ENCODE measurements around the gene CD5L.

- TF ChIP-seq POLR2A (IDR thresholded peaks at IDR 0.05; ENCODE audit: control extremely low read depth in 1 of 2, low read depth in 2 of 2, low read length in 2 of 2) = no peak
- no peak for TF ChIP-seq HDAC2 (IDR thresholded peaks at IDR 0.05; ENCODE audit: borderline replicate concordance in 1 of 2, low read depth in 2 of 2, low read length in 2 of 2)
- TF ChIP-seq ZNF274 (IDR thresholded peaks at IDR 0.05; ENCODE audit: borderline replicate concordance, extremely low read depth, low read length) = no peak
- TF ChIP-seq, protein P1, sequence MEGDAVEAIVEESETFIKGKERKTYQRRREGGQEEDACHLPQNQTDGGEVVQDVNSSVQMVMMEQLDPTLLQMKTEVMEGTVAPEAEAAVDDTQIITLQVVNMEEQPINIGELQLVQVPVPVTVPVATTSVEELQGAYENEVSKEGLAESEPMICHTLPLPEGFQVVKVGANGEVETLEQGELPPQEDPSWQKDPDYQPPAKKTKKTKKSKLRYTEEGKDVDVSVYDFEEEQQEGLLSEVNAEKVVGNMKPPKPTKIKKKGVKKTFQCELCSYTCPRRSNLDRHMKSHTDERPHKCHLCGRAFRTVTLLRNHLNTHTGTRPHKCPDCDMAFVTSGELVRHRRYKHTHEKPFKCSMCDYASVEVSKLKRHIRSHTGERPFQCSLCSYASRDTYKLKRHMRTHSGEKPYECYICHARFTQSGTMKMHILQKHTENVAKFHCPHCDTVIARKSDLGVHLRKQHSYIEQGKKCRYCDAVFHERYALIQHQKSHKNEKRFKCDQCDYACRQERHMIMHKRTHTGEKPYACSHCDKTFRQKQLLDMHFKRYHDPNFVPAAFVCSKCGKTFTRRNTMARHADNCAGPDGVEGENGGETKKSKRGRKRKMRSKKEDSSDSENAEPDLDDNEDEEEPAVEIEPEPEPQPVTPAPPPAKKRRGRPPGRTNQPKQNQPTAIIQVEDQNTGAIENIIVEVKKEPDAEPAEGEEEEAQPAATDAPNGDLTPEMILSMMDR (IDR thresholded peaks at IDR 0.05; ENCODE audit: control extremely low read depth in 1 of 3, insufficient read depth in 1 of 3, low read depth in 1 of 3, low read length in 3 of 3) = no peak
Measured at GRCh38 chr1:157838966-157839365, 2.6 kb downstream of the CD5L start.
